Heart left ventricle (tissue), 16 donors: ENCODE data around the gene ZNF646. TPM values are rescaled to one million over a fixed set of nuclear protein-coding genes. Genes with fewer than 3 reads are reported as not detected.

Experiments
- ATAC-seq, 4 donors: fragments of 200-7000 bp; cut with Tn5 transposase; one replicate each; pipeline ENCODE4 v1.9.1; 2020 to 2022; ENCODE audit warnings: moderate library complexity in 4 of 4, mild to moderate bottlenecking in 3 of 4, moderate number of reproducible peaks in 1 of 4
- DNase-seq, 5 donors: peaks; one replicate each; pipeline ENCODE4 v3.0.0-alpha.2; 2020
- H3K27ac ChIP-seq, 12 donors: fragments of 200-600 bp; sonication (generic) in 4 of 12; one replicate each; pipeline versions ENCODE4 v1.5.0 to v1.8.0; 2016 to 2022; ENCODE audit warnings: mild to moderate bottlenecking in 2 of 12
- H3K27me3 ChIP-seq, 9 donors: fragments of 200-600 bp; sonication (generic) in 2 of 9; one replicate each; pipeline versions ENCODE4 v1.5.1 to v1.8.0; 2016 to 2022; ENCODE audit warnings: mild to moderate bottlenecking in 3 of 9
- H3K36me3 ChIP-seq, 9 donors: fragments of 200-600 bp; sonication (generic) in 2 of 9; one replicate each; pipeline versions ENCODE4 v1.5.0 to v1.8.0; 2018 to 2022; ENCODE audit warnings: mild to moderate bottlenecking in 2 of 9
- H3K4me1 ChIP-seq, 12 donors: fragments of 200-600 bp; sonication (generic) in 4 of 12; one replicate each; pipeline versions ENCODE4 v1.5.0 to v1.8.0; 2016 to 2022; ENCODE audit warnings: mild to moderate bottlenecking in 3 of 12
- H3K4me3 ChIP-seq, 12 donors: fragments of 200-600 bp; sonication (generic) in 4 of 12; one replicate each; pipeline versions ENCODE4 v1.5.0 to v1.8.0; 2017 to 2022; ENCODE audit warnings: mild to moderate bottlenecking in 9 of 12, moderate library complexity in 4 of 12
- H3K9me3 ChIP-seq, 12 donors: fragments of 200-600 bp; sonication (generic) in 4 of 12; one replicate each; pipeline versions ENCODE4 v1.5.0 to v1.8.0; 2016 to 2022; ENCODE audit warnings: mild to moderate bottlenecking in 1 of 12
- CTCF ChIP-seq, 12 donors: fragments of 200-600 bp; sonication (generic) in 4 of 12; IDR thresholded peaks; one replicate each; pipeline versions ENCODE4 v1.5.0 to v1.8.0; 2018 to 2022; ENCODE audit warnings: antibody characterized with exemption in 12 of 12, mild to moderate bottlenecking in 5 of 12
- POLR2A ChIP-seq, 2 donors: fragments of 450-650 bp; IDR thresholded peaks; one replicate each; pipeline ENCODE4 v1.6.1; 2017; ENCODE audit warnings: antibody characterized with exemption in 2 of 2, mild to moderate bottlenecking in 2 of 2, moderate library complexity in 2 of 2
- WGBS, 4 donors: extraction: QIAGEN DNeasy Blood & Tissue Kit in 2 of 4; methylation state at CpG; one replicate each; pipeline versions ENCODE4 v1.1.5 to v1.1.7; 2013 to 2018; 5-methylcytosine and 5-hydroxymethylcytosine counted together
- intact Hi-C, 10 donors: fragments of 100-400 bp; cut with DNase I; formaldehyde crosslinking; loops; one replicate each; pipeline versions ENCODE4 v1.11.1 to v1.14.2; 2022
- polyA plus RNA-seq, 2 donors: library from polyadenylated mRNA; stranded (reverse); fragments of 200-250 nt; gene quantifications; one replicate each; pipeline ENCODE4 v1.2.3, GENCODE V29; 2013
- total RNA-seq, 9 donors: library from RNA; depleted of rRNA in 2 of 9; stranded (reverse); fragments of >200 nt in 2 of 9; fragmentation: NEBNext Ultra II Directional in 3 of 9; extraction: Animal tissue kit (Norgen Biotek cat#: 25700) in 3 of 9; gene quantifications; one replicate each; pipeline versions ENCODE4 v1.1.0 to v1.2.4, GENCODE V29; 2016 to 2023
- donor health status: ischemic (EF 13 %, LVEDD 7.1; RV severe dilation, severe dysfunction).
- donor health status: healthy with polysubstance abuse.
- donor health status: DM: no; HTN: yes; CAD: no.
- donor health status: DM: no; HTN: no; CAD: no.
- donor health status: ischemic (EF 25% LVEDD 6.9; RV normal size, moderate dysfunction).
- donor health status: ischemic (EF 25% LVEDD 5.7; RV mildly dilated, moderate dysfunction).
- donor health status: healthy.
- donor health status: DM: yes; HTN: yes; CAD: no.
- donor health status: ischemic (EF 35%, LVEDD 5.7; RV mildly dilated, moderate dysfunction).
- donor health status: nonischemic (EF 11% LVEDD 7.7; RV severe dilation, severe dysfunction).
- donor health status: DM: yes; HTN: yes; CAD: no.
- donor health status: PGD.
- donor health status: ischemic (EF 29% LVEDD 5.4; RV normal size, mild dysfunction).
- donor health status: nonischemic (EF 23%, LVEDD 6.1; RV moderate dilation, normal function).

ZNF646 gene
- total and polyA plus RNA-seq, 11 donors = 6.4 to 15.5 (median 10.0) TPM

GRCh38 chr16:31080756-31081419, 6.7 kb downstream of the ZNF646 start:
- intact Hi-C loops = no loop called here
- Histone ChIP-seq H3K4me3 (no peak overlapping the region), H3K4me1 (peaks cover 0 to 24% (median under 1%) of the 10 kb centered on the region in 12 donors), H3K36me3 (peaks cover 0 to 96% (median 74%) of the 10 kb centered on the region in 9 donors), H3K27me3 (no peaks in the 10 kb centered on the region), H3K27ac (no peak overlapping the region), H3K9me3 (no peaks in the 10 kb centered on the region)
- no peak for TF ChIP-seq POLR2A (IDR thresholded peaks at IDR 0.05)
- TF ChIP-seq CTCF (IDR thresholded peaks at IDR 0.05) = no peak
- DNase-seq = no peak
- no peak for ATAC-seq
- 90 to 99% (median 92%) methylated on average over 9 to 13 of the region's 13 CpGs for WGBS, 4 donors

- Histone ChIP-seq H3K27me3 (no peaks in the 10 kb centered on the region), H3K27ac (no peak overlapping the region), H3K9me3 (no peaks in the 10 kb centered on the region), H3K4me3 (no peak overlapping the region), H3K4me1 (peaks cover 0 to 24% (median 0%) of the 10 kb centered on the region in 12 donors), H3K36me3 (peaks cover 0 to 93% (median 70%) of the 10 kb centered on the region in 9 donors)
- DNase-seq = no peak
- no peak for ATAC-seq
- TF ChIP-seq POLR2A (IDR thresholded peaks at IDR 0.05) (no peak), CTCF (IDR thresholded peaks at IDR 0.05) (no peak)
- WGBS, 4 donors = 84 to 88% (median 86%) methylated on average over 26 of the region's 26 CpGs
- intact Hi-C loops = no loop called here
Observed at GRCh38 chr16:31081428-31082351, 7.5 kb downstream of the ZNF646 start.

GRCh38 chr16:31082368-31083045, 8.3 kb downstream of the ZNF646 start:
- Histone ChIP-seq H3K4me1 (peaks cover 0 to 24% (median 0%) of the 10 kb centered on the region in 12 donors), H3K27me3 (no peaks in the 10 kb centered on the region), H3K4me3 (no peak overlapping the region), H3K27ac (no peak overlapping the region), H3K9me3 (no peaks in the 10 kb centered on the region), H3K36me3 (peaks cover 0 to 93% (median 66%) of the 10 kb centered on the region in 9 donors)
- TF ChIP-seq CTCF (IDR thresholded peaks at IDR 0.05) (no peak), POLR2A (IDR thresholded peaks at IDR 0.05) (no peak)
- 62 to 76% (median 70%) methylated on average over 8 to 14 of the region's 14 CpGs for WGBS, 4 donors
- DNase-seq (no peak), ATAC-seq (no peak)
- intact Hi-C loops = no loop called here
